HepG2 (cell line): ENCODE data around the gene LINGO3. TPM values are rescaled to one million over a fixed set of nuclear protein-coding genes. Genes with fewer than 3 reads are reported as not detected.

Experiments used
- ARNT2 ChIP-seq: sonication (generic); formaldehyde crosslinking; IDR thresholded peaks from 2 replicates; pipeline ENCODE4 v1.8.0; 2022; ENCODE audit warnings: mild to moderate bottlenecking, low read depth, missing genetic modification reagents, moderate library complexity
- ATRX ChIP-seq: sonication (generic); formaldehyde crosslinking; IDR thresholded peaks from 2 replicates; pipeline ENCODE4 v1.4.0; 2020; ENCODE audit warnings: missing genetic modification reagents, borderline replicate concordance
- EHMT2 ChIP-seq: fragments of 200-600 bp; sonication (generic); IDR thresholded peaks from 2 replicates; pipeline ENCODE4 v1.7.0; 2017; ENCODE audit warnings: antibody characterized with exemption, low read depth, low read length, borderline replicate concordance
- HES4 ChIP-seq: sonication (generic); formaldehyde crosslinking; IDR thresholded peaks from 2 replicates; pipeline ENCODE4 v1.9.0; 2021; ENCODE audit warnings: mild to moderate bottlenecking, missing genetic modification reagents, borderline replicate concordance
- NAIF1 ChIP-seq: sonication (generic); formaldehyde crosslinking; IDR thresholded peaks from 2 replicates; pipeline ENCODE4 v1.5.0; 2020; ENCODE audit warnings: mild to moderate bottlenecking, missing genetic modification reagents, borderline replicate concordance
- PHF20 ChIP-seq: sonication (generic); formaldehyde crosslinking; IDR thresholded peaks from 2 replicates; pipeline ENCODE4 v1.5.0; 2020; ENCODE audit warnings: mild to moderate bottlenecking, missing genetic modification reagents
- RORA ChIP-seq: sonication (generic); formaldehyde crosslinking; IDR thresholded peaks from 2 replicates; pipeline ENCODE4 v1.5.0; 2020; ENCODE audit warnings: mild to moderate bottlenecking, missing genetic modification reagents, moderate library complexity
- SCMH1 ChIP-seq: sonication (generic); formaldehyde crosslinking; IDR thresholded peaks from 2 replicates; pipeline ENCODE4 v1.9.0; 2021; ENCODE audit warnings: missing genetic modification reagents, mild to moderate bottlenecking, borderline replicate concordance
- SIX4 ChIP-seq: sonication (generic); formaldehyde crosslinking; IDR thresholded peaks from 2 replicates; pipeline ENCODE4 v1.4.0; 2020; ENCODE audit warnings: missing genetic modification reagents
- SMC3 ChIP-seq: IDR thresholded peaks from 2 replicates; pipeline ENCODE4 v1.6.1; 2011; ENCODE audit warnings: low read length, improper control_type of control experiment
- SOX13 ChIP-seq, 3 experiments: fragments of 450-650 bp in 1 of 3; sonication (generic) in 1 of 3; formaldehyde crosslinking in 1 of 3; IDR thresholded peaks in 2 of 3; conservative IDR thresholded peaks in 1 of 3; 2 replicates each; pipeline versions ENCODE4 v1.5.0 to v1.6.1; 2016 to 2020; ENCODE audit warnings: antibody characterized with exemption in 1 of 3, mild to moderate bottlenecking in 1 of 3, missing compliant biosample characterization in 1 of 3, missing genetic modification reagents in 1 of 3, moderate library complexity in 1 of 3
- ZBTB38 ChIP-seq: sonication (generic); formaldehyde crosslinking; IDR thresholded peaks from 2 replicates; pipeline ENCODE4 v1.5.1; 2020; ENCODE audit warnings: mild to moderate bottlenecking, missing genetic modification reagents
- ZNF225 ChIP-seq: sonication (generic); formaldehyde crosslinking; IDR thresholded peaks from 2 replicates; pipeline ENCODE4 v1.4.0; 2020; ENCODE audit warnings: mild to moderate bottlenecking, missing genetic modification reagents
- ZNF550 ChIP-seq: sonication (generic); formaldehyde crosslinking; IDR thresholded peaks from 2 replicates; pipeline ENCODE4 v1.4.0; 2020; ENCODE audit warnings: mild to moderate bottlenecking, missing genetic modification reagents, borderline replicate concordance
- ZNF562 ChIP-seq: sonication (generic); formaldehyde crosslinking; IDR thresholded peaks from 2 replicates; pipeline ENCODE4 v1.8.0; 2022; ENCODE audit warnings: missing genetic modification reagents, borderline replicate concordance
- ZNF790 ChIP-seq: sonication (generic); formaldehyde crosslinking; IDR thresholded peaks from 2 replicates; pipeline ENCODE4 v1.8.0; 2022; ENCODE audit warnings: missing genetic modification reagents, mild to moderate bottlenecking, borderline replicate concordance
- ZNF878 ChIP-seq: sonication (generic); formaldehyde crosslinking; IDR thresholded peaks from 2 replicates; pipeline ENCODE4 v1.8.1; 2023; ENCODE audit warnings: mild to moderate bottlenecking, missing genetic modification reagents, moderate library complexity
- polyA plus RNA-seq, 8 experiments: library from polyadenylated mRNA; depleted of rRNA in 3 of 8; stranded (reverse) in 7 of 8; unstranded in 1 of 8; fragments of >200 nt; fragmentation: Illumina TruSeq in 4 of 8; extraction: Trizol in 4 of 8; gene quantifications; 2 replicates each; pipeline versions ENCODE4 v1.2.1 to v1.2.3, GENCODE V29; 2011 to 2016; ENCODE audit warnings: low read depth in 4 of 8, missing spikeins in 1 of 8, mixed read lengths in 1 of 8; ENCODE audit not compliant: insufficient read depth in 1 of 8
- total RNA-seq, 5 experiments: library from RNA; depleted of rRNA; stranded (reverse); fragments of >200 nt; fragmentation: Illumina TruSeq; extraction: Trizol; gene quantifications; 2 replicates each; pipeline ENCODE4 v1.2.3, GENCODE V29; 2016; ENCODE audit warnings: low read depth in 1 of 5
- TF ChIP-seq, protein P1 (sequence below): IDR thresholded peaks from 2 replicates; pipeline ENCODE4 v1.6.1; 2016
- TF ChIP-seq, protein P2 (sequence below): sonication (generic); formaldehyde crosslinking; IDR thresholded peaks from 2 replicates; pipeline ENCODE4 v1.5.0; 2020; ENCODE audit warnings: mild to moderate bottlenecking, missing genetic modification reagents
- TF ChIP-seq, protein P3 (sequence below): sonication (generic); formaldehyde crosslinking; IDR thresholded peaks from 2 replicates; pipeline ENCODE4 v1.9.0; 2021; ENCODE audit warnings: missing genetic modification reagents, borderline replicate concordance
- TF ChIP-seq, protein P4 (sequence below): sonication (generic); formaldehyde crosslinking; IDR thresholded peaks from 2 replicates; pipeline ENCODE4 v1.4.0; 2020; ENCODE audit warnings: missing genetic modification reagents

Gene LINGO3
- total and polyA plus RNA-seq, 2 of the 13 experiments (the other 11 are each of a cell fraction or from before 2014, with no cell fraction given): not detected

DNA sequence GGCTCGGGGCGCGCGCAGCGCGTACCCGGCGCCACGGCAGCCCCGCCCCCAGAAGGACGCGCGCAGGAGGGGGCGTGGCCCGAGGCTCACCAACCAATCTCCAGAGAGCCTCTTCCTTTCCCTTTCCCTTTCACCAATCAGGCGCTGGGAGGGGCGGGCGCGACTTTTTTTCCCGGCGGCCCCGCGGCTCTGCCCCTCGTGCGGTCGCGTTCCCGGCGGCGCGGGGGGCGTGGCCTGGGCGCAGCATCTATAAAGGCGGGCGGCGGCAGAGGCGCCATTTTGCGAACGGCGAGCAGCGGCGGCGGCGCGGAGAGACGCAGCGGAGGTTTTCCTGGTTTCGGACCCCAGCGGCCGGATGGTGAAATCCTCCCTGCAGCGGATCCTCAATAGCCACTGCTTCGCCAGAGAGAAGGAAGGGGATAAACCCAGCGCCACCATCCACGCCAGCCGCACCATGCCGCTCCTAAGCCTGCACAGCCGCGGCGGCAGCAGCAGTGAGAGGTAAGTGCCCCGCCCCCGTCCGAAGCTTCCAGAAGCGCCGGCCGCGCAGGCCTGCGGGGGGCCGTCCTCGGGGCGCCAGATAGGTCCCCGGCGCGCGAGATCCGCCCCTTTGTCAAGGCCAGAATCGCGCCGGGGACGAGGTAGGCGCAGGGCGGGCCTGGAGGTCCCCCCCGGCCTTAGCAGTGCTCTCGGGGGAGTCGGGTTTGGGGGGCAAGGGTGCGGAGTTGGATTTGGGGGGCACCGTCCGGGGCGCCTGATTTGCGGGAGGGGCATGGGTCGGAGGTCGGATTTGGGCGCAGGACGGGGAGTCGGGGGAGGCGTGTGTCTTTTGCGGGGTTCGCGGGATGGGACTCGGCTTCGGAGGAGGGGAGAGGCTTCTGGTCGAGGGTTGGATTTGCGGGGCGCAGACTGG lies 38.5 kb downstream of the LINGO3 start (continued):
- no peak for TF ChIP-seq SCMH1 (CRISPR knock-in tag)
- TF ChIP-seq PHF20: no peak; the same call in 1 of the 2 replicates
- peak; percentile 66; the same call in 1 of the 2 replicates for TF ChIP-seq ZBTB38 (CRISPR knock-in tag)
- TF ChIP-seq, protein P1, sequence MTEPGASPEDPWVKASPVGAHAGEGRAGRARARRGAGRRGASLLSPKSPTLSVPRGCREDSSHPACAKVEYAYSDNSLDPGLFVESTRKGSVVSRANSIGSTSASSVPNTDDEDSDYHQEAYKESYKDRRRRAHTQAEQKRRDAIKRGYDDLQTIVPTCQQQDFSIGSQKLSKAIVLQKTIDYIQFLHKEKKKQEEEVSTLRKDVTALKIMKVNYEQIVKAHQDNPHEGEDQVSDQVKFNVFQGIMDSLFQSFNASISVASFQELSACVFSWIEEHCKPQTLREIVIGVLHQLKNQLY (CRISPR knock-in tag): 0 out of 2 replicates have a peak, but pooled peaks have one; percentile 24
- TF ChIP-seq RORA (CRISPR knock-in tag): no peak
- TF ChIP-seq, protein P2, sequence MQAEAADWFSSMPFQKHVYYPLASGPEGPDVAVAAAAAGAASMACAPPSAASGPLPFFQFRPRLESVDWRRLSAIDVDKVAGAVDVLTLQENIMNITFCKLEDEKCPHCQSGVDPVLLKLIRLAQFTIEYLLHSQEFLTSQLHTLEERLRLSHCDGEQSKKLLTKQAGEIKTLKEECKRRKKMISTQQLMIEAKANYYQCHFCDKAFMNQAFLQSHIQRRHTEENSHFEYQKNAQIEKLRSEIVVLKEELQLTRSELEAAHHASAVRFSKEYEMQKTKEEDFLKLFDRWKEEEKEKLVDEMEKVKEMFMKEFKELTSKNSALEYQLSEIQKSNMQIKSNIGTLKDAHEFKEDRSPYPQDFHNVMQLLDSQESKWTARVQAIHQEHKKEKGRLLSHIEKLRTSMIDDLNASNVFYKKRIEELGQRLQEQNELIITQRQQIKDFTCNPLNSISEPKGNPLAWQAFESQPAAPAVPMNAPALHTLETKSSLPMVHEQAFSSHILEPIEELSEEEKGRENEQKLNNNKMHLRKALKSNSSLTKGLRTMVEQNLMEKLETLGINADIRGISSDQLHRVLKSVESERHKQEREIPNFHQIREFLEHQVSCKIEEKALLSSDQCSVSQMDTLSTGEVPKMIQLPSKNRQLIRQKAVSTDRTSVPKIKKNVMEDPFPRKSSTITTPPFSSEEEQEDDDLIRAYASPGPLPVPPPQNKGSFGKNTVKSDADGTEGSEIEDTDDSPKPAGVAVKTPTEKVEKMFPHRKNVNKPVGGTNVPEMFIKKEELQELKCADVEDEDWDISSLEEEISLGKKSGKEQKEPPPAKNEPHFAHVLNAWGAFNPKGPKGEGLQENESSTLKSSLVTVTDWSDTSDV (CRISPR knock-in tag): 0 out of 2 replicates have a peak, but pooled peaks have one; percentile 73
- no peak for TF ChIP-seq EHMT2
- TF ChIP-seq ZNF562: no peak
- no peak for TF ChIP-seq SMC3
- no peak for TF ChIP-seq ZNF550
- no peak for TF ChIP-seq ATRX (CRISPR knock-in tag)
- peak; percentile 90; the same call in 1 of the 2 replicates for TF ChIP-seq HES4
- TF ChIP-seq, protein P3, sequence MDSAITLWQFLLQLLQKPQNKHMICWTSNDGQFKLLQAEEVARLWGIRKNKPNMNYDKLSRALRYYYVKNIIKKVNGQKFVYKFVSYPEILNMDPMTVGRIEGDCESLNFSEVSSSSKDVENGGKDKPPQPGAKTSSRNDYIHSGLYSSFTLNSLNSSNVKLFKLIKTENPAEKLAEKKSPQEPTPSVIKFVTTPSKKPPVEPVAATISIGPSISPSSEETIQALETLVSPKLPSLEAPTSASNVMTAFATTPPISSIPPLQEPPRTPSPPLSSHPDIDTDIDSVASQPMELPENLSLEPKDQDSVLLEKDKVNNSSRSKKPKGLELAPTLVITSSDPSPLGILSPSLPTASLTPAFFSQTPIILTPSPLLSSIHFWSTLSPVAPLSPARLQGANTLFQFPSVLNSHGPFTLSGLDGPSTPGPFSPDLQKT (CRISPR knock-in tag): 0 out of 2 replicates have a peak, but pooled peaks have one; percentile 61
- 0 out of 2 replicates have a peak, but pooled peaks have one; percentile 40 for TF ChIP-seq SIX4 (CRISPR knock-in tag)
- peak; percentile 87; the same call in 1 of the 2 replicates for TF ChIP-seq ZNF225 (CRISPR knock-in tag)
- peak; percentile 77; the same call in 1 of the 2 replicates for TF ChIP-seq NAIF1 (CRISPR knock-in tag)
- peak; percentile 81; the same call in 1 of the 2 replicates for TF ChIP-seq ARNT2 (CRISPR knock-in tag)
- TF ChIP-seq ZNF878 (CRISPR knock-in tag): peak; percentile 91
- TF ChIP-seq ZNF790: peak; percentile 68; the same call in 1 of the 2 replicates
- TF ChIP-seq, protein P4, sequence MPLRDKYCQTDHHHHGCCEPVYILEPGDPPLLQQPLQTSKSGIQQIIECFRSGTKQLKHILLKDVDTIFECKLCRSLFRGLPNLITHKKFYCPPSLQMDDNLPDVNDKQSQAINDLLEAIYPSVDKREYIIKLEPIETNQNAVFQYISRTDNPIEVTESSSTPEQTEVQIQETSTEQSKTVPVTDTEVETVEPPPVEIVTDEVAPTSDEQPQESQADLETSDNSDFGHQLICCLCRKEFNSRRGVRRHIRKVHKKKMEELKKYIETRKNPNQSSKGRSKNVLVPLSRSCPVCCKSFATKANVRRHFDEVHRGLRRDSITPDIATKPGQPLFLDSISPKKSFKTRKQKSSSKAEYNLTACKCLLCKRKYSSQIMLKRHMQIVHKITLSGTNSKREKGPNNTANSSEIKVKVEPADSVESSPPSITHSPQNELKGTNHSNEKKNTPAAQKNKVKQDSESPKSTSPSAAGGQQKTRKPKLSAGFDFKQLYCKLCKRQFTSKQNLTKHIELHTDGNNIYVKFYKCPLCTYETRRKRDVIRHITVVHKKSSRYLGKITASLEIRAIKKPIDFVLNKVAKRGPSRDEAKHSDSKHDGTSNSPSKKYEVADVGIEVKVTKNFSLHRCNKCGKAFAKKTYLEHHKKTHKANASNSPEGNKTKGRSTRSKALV: peak; percentile 52; the same call in 1 of the 2 replicates
- 0 out of 2 replicates have a peak, but pooled peaks have one; percentile 63 for TF ChIP-seq SOX13 (IDR thresholded peaks at IDR 0.05)
- TF ChIP-seq SOX13 (CRISPR knock-in tag; conservative IDR thresholded peaks at IDR 0.05 in 1 of 2, IDR thresholded peaks at IDR 0.05 in 1 of 2): no peak
